SW480 (cell line): ENCODE results near the gene R3HDM4.
"Not testable (repeated sequence)": the region's sequence is repeated elsewhere in the genome, so short reads cannot be mapped to it uniquely, and the experiment has no call there.

Experiments used
- DNase-seq: peaks from one replicate; pipeline ENCODE4 v3.0.0-alpha.2; 2016; ENCODE audit warnings: low spot score

Gene R3HDM4

DNA sequence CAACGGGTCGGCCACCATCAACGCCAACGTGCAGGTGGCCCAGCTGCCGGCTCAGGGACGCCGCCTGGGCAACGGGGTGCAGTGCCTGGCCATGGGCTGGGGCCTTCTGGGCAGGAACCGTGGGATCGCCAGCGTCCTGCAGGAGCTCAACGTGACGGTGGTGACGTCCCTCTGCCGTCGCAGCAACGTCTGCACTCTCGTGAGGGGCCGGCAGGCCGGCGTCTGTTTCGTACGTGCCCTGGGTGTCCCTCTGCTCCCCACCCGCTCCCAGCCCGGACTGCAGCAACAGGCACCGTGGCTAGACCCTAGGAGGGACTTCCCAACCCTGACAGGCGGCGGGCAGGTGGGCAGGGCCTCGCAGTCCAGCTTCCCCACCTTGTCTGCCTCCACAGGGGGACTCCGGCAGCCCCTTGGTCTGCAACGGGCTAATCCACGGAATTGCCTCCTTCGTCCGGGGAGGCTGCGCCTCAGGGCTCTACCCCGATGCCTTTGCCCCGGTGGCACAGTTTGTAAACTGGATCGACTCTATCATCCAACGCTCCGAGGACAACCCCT lies 57.4 kb downstream of the R3HDM4 start:
- no peak for DNase-seq

GRCh38 chr19:855142-855541 lies 57.9 kb downstream of the R3HDM4 start:
- no peak for DNase-seq

- DNase-seq: no peak
Observed at GRCh38 chr19:854549-854948, 58.5 kb downstream of the R3HDM4 start.

- not testable (repeated sequence) for DNase-seq
Observed at GRCh38 chr19:853614-854220, 59.3 kb downstream of the R3HDM4 start.

DNA sequence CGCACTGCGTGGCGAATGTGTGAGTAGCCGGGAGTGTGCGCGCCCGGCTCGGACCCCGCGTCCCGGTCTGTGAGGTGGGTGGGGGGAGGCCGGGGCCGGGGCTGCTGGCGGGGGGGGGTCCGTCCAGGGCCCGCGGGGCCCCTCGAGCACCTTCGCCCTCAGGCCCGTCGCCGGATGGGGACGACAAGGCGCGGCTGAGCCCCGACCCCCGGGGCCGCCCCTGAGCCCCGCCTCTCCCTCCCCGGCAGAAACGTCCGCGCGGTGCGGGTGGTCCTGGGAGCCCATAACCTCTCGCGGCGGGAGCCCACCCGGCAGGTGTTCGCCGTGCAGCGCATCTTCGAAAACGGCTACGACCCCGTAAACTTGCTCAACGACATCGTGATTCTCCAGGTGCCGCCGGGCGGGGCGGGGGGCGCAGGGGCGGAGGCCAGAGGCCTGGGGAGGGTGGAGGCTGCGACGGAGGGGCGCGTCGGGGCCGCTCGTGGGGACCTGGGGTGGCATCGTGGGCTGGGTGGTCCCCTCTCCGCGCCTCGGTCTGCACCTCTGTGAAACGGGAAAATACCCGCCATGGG lies 59.9 kb downstream of the R3HDM4 start:
- no peak for DNase-seq

- DNase-seq: no peak
Observed at GRCh38 chr19:852136-853013, 60.6 kb downstream of the R3HDM4 start, which contains the start of gene ELANE. Gene ELANE, plus strand, starts transcription at chr19:852303. Its CDS starts 26 bp downstream, at chr19:852329.

DNA sequence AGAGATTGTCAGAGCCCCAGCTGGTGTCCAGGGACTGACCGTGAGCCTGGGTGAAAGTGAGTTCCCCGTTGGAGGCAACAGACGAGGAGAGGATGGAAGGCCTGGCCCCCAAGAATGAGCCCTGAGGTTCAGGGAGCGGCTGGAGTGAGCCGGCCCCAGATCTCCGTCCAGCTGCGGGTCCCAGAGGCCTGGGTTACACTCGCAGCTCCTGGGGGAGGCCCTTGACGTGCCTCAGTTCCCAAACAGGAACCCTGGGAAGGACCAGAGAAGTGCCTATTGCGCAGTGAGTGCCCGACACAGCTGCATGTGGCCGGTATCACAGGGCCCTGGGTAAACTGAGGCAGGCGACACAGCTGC lies 62.1 kb downstream of the R3HDM4 start:
- DNase-seq: no peak

DNA sequence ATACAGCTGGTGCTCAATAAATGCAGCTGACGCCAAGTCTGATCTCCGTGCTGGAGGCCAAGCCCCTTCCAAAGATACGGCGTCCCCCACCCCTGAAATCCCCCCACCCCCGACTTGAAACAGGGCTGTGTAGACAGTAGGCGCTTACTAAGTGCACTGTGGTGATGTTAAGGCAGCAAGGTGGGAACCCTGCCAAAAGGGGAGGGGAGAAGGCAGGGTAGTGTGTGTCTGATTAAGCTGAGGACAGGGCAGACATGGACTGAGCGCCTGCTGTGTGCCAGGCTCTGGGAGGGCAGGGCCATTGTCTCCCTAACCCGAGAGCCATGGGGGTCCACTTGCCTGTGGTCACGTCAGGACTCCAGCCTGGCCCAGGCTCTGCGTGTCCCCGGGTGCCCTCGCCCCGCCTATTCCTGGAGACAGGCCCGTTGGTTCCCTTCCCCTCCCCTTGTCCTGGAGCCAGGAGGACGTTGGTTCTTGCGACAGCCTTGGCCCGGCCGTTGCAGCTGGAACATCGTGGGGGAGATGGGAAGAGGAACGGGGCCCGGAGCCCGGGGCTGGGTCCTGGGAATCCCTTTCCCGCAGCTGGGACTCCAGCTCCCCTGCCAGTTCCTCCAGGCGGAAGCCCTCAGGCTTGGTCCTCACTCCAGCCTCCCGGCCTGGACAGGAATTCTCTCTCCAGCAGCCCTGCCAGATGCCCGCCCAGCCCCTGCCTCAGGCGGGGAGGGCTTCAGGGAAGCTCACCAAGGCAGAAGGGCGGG lies 62.6 kb downstream of the R3HDM4 start:
- peak; percentile 32 for DNase-seq

DNA sequence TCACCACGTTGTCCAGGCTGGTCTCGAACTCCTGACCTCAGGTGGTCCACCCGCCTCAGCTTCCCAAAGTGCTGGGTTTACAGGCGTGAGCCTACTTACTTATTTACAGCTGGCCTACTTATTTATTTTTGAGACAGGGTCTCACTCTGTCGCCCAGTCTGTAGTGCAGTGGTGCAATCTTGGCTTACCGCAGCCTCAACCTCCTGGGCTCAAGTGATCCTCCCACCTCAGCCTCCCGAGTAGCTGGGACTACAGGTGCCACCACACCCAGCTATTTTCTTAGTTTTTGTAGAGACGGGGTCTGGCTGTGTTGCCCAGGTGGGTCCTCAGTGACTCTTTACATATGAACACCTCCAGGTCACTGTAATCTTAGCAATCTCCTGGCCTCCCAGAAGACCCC lies 63.8 kb downstream of the R3HDM4 start:
- DNase-seq: not testable (repeated sequence)

DNA sequence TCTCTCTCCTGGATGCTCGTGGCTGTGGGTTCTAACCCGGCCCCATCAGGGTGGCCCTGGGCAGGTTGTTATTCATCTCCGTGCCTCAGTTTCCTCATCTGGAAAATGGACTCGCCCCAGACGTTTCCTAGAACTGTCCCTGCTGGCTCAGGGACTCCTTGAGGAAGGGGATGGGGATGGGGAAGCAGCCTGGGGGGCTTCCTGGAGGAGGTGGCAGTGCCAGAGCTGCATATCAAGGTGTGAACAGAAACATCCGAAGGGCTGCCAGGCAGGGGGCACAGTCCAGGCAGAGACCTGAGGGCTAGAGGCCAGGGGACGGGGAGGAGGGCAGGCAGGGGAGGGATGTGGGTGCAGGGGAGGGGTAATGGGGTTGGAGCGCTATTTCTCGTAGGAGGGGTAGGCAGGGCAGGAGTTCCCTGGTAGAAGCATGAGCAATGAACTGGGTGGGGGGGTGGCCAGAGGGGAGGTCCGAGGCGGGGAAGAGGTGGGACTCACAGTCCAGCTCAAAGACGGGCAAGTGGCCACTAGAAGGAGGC lies 64.6 kb downstream of the R3HDM4 start:
- no peak for DNase-seq
